EL (cell line): ENCODE results near the gene LRMDA.
A peak's percentile ranks its signal among the peaks of the same experiment; 100 is the strongest.

Source experiments
- DNase-seq: peaks from one replicate; pipeline ENCODE4 v3.0.0-alpha.2; 2016

Gene LRMDA

DNA sequence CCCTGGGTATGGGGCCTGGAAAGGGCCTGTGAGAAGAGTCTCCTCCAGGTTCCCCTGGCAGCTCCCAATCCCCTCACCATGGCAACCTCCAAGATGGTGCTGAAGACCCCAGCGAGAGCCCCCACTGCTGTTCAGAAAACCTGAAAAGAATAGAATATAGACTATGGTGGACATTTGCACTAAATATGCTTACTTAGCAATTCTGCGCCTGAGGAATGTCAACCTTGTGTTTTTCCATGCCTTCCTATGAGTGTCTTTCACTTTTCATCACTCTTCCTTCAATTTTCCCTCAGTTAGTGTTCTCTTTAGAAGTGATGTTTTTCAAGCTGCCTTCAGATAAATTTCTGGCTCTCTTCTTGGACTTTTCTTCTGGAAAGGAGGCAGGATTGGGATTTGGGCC, 589.2 kb downstream of the LRMDA start:
- no peak for DNase-seq

DNA sequence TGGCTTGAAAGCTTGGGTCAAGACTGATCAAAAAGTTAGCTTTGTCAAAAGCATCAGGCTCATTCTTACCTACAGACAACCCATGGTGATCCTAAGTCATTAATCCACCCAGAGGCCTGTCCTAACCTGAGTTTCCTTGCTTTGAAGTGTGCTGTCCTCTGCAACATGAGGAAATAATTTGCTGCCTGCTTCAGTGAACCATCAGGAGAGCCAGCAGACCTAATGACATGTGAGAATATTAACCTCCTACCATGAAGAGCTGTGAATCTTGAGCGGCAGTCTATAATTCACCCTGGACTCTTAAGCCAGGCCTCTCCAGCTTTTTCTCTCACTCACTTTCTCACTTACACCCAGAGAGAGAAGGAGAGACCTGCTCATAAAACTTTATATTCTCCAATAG, 590.0 kb downstream of the LRMDA start:
- DNase-seq = no peak

DNA sequence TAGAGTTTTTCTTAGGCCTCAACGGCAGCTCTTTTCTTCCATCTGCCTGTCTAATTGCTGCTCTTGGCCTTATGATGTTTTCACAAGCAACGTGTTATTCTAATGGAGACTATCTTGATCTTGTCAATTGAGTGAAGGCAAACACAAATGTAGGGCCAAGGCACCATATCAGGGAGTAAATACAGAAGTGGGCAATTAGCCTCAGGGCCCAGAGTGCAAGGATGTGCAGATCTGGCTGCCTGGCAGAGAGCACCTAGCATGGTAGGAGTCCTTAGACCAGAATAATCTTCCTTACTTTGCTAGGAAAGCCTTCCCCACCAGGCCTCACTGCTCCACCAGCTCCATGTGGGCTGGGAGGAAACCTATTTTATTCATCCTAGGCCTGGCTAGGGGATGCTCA, 590.9 kb downstream of the LRMDA start:
- DNase-seq = no peak

DNA sequence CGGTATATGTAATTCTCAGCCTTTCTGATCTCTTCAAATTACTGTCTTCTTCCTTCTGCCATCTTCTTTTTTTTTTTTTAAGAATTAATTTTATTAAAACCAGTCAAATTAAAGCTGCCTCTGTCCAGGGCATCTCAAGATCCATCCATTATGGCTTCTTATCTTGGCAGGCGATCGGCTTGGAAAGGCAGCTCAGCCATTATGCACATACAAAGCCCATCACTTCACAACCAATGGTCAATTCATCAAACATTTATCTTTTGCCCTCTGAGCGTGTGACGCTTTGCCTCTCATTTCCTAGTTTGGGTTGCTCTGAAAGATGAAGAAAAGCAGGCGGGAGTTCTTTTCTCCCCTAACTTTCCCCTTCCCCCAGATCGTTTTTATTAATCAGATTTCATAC, 591.6 kb downstream of the LRMDA start:
- no peak for DNase-seq

DNA sequence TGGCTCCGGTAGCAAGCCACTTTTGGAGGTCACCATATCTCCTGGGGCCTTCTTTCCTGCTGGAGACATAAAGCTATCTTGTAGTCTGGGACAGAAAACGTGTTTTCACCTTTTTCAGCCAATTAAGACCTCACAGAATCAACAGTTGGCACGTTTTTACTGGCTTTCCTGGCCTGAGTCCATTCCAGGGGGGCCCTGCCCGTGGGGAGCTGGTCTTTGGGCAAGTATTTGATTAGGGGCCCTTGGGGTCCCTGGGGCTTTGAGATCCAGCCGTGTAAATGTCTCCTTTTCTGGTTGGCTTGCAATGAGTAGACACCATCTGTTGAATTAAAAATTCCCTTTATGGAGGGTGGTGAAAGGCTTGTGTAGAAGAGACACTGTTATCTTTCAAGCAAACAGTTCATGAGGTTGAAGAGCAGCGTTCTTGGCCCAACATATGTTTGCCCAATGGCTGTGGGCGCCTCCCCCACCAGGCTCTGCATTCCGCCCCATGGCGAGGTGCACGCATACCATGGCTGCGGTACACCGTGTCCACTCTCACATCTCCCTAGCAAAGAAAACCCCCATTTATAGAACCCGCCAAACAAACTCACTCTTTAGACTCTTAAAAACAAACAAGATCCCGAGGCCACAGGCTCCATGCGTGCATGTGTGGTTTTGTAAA, 593.2 kb downstream of the LRMDA start:
- DNase-seq = no peak

DNA sequence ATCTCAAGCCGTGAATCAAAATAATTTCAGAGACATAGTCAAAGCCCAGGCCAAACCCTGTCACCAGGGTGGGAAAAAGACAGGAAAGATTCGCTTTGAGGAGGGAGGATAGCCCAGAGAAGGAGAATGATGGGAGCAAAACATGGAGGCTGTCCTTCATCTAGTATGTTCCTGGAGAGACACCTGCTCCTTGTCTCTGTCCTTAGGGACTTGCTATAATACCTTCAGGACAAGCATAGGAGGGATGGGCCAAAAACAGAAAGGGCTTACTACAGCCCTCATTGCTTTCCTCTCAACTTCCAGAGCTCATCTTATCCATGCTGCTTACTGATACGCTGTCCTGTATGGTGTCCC, 593.7 kb downstream of the LRMDA start:
- no peak for DNase-seq

DNA sequence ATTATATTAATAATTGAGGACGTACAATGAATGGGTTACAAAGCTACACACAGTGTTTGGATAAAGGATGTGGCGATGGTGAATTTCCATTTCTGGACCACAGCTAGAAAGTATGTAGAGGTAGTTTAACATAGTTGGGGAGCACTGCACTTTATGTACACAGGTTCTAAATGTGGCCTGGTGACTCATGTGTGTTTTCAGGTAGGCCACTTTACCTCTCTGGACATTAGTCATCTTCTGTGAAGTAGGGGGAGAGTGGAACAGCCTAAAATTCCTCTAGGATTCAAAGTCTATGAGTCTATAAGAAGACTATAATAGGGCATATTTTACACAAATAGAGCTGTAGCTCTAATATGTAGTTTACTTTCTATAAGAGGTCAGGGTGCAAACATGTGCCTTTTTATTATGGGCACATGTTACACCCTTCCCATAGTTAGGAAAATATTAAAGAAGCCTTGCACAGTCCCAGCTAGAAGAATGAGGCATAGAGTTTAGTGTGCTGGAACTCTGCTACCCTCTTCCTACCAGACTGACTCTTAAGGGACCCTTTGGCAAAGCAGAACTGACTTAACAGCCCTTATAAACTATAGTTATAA, 594.9 kb downstream of the LRMDA start:
- no peak for DNase-seq

DNA sequence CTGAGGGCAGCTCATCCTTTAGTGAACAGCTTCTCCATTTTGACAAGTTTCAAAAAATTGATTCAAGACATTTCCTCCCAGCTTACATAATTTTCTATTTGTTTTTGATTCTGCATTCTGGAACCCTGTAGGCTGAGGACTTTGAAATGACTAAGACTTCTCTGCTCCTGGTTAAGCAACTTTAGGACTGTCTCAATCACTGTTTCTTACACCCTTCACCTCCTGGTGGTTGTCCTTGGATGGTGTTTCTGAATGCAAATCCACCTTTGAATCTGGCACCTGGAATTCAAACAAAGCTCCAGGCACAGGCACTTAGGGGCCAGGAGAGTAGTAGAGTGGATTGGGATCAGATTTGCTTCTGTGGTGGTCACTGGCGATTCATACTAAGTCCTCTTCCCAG, 595.5 kb downstream of the LRMDA start:
- no peak for DNase-seq

DNA sequence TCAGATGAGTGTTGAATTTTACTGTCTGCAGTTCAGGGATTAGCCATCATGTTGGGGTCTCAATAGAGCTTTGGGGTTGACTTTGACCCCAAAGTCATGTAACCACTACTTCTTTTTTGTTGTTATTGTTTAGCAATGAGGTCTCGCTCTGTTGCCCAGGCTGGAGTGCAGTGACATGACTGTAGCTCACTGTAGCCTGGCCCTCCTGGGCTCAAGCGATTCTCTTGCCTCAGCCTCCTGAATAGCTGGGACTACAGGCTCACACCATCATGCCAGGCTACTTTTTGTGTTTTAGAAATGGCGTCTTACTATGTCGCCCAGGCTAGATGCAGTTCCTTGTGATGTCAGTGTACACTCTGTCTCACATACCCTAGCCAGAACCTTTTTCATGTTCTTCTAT, 598.4 kb downstream of the LRMDA start:
- DNase-seq = no peak

DNA sequence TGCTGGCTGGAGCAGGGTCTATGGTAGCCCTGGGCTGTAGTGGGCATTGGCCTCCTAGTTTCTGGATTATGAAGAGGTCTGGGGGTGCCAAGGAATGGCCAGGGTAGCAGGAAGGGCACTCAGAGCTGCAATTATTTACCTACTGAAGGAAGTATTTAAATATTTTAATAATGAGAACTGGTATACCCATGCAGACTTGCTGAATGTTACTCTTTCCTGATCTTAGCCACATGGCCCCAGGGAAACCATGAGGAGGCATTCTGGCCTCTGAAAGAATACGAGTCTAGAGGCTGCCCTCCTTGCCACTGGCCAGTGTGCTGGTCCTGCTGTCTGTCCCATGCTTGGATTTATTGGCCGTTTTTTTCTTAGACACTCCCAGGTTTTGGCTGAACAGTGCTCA, 599.7 kb downstream of the LRMDA start:
- no peak for DNase-seq

DNA sequence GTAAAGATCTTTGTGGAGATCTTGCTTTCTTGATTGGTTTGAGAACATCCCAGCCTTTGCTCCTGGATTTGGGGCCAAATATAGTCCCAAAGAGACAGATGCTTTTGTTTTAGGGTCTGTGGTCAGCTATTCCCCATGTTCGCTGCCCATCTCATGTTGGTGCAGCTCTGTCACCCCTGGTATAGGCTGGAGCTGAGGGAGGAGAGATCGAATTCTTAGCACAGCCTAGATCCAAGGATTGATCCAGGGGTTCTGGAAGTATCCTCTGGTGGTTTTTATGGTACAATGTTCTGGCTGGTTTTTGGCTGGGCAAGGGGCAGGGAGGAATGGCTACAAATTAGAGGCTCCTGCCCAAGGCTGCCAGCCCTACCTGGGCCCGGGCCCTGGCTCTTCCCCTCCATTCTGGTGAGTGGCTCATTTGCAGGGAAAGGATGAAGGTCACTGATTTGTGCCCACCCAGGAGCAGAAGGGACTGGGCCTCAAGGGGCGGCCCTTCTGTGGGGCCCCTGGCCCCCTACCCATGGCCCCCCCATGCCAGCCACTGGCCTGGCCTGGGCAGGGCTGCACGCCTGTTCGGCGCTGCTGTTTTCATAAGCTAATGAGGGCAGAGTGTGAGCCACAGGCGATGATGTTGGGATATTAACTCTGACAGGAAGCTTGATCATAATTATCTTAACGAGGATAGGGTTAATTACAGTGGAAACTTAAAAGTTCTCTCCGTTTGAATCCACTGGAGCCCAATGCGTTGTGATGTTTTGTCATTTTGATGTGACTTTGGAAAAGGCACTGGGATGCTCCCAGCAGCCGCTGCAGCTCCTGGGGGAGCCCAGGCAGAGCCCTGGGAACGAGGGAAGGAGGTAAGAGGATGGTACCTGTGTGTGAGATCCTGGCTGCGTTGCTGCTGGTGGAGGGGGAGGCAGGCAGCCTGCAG, 600.6 kb downstream of the LRMDA start:
- DNase-seq = no peak

DNA sequence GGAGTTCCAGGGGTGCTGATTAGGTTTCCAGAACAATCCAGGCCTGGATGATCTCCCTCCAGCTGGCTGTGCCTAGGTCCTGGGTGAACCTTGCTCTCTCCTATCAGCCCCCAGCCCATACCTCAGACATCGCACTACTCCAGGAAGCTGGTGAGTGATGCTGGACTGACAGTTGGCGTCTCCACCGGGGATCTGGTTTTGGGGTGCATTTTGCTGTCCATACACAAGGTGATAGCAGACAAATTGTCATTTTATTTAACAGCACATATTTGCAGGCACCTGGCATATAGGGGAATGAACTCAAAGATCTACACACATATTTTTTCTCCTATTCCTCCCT, 601.2 kb downstream of the LRMDA start:
- no peak for DNase-seq

DNA sequence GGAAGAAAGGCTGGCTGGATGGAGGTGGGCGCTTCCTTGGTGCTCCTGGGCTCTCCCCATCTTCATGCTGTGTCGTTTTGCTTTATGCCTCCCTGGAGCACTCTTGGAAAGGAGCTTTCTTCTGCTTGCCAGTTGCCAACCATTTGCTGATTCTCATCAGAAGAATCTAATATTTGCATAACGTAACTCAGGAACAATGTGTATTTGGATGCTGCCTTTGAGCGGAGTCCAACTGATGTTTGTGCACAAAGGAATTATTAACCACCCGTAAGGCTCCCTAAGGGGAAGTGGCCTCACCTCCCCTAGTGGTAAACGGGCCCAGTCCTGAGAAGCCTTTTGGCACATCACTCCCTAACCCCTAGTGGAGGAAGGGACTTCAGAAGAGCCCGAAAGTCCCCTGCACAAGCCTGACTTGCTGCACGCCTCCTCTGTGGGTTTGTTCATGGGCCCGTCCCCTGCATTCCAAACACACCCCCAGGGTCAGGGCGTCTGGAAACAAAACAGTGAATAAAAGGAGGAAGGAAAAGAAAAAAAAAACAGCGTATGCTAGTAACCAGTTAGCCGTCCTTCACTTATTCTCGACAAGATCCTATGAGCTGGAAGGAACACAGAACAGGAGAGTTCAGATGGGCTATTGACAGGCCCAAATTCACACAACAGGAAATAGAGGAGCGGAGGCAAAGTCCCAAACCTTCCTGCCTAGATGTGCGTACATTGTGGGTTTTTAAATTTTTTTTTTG, 602.2 kb downstream of the LRMDA start:
- peak; percentile 38 for DNase-seq

DNA sequence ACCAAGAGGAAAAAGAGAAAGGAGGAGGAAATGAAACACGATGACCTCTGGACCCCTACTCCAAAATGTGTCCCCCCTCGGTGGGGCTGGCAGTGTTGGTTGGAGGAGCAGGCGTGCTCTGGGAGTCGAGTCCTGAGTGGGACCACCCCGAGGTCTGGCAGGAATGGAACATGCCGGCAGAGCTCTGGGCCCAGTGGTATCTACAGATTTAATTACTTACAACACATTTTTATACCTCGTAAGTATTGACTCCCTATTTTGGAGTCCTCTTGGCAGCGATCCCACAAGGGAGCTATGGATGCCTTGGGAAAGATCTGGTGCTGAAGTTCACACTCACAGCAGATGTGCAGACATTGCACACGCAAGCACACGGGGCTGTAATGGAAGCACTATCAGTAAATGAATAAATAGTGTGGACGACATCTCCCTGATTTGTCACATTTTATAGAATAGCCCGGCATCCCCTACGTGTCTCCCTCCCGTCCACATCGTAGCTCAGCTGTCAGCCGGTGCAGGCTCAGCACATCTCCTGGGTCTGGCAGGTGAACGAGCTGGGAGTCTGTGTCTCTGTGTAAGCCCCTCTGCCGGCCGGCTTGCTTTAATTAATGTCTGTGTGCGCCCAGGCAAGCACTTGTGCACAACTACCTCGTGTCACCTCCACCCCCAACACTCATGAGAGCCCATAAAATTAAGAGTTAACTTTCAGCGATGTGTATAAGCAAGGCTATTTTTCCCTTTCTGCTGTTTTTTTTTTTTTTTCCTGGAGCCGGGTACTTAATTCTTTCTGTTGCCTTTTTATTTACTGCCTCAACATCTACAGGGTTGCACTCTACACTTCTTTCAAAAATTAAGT, 603.2 kb downstream of the LRMDA start:
- DNase-seq = no peak

DNA sequence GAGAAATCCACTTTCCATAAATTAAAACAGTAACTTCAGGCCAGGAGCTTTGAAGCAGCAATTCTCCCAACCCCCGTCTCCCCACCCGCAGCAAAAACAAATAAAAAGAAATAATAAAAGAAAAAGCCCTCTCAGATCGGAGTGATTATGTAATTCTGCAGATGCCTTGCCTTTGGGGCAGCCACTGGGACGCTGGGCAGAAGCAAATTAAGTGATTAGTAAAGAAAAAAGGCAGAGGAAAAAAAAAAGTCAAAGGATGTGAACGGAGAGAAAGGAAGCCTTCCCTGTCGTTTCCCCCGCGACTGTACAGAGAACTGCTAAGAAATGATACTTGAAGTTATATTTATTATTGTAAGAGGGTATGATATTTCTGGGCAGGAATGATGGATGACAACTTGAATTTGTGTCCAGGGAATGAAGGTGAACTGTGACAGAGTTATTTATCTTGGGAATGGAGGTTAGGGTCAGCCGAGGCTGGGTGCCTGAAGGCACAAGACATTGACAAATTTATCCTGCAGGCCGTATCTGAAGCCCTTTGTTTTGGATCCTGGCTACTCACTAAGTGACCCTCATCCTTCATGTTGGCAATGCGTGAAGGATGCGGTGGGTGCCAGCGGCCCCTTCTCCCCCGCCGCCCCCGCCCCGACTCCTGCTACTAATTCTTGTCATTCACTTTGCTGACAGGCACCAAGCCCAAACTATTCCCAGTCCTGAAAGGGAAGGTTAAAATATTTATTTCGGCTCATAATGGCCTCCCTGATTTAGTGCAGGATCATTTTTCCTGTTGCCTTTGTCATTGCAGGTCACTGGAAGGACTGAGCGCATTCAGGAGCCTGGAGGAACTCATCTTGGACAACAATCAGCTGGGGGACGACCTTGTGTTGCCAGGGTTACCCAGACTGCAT, 604.0 kb downstream of the LRMDA start:
- no peak for DNase-seq

DNA sequence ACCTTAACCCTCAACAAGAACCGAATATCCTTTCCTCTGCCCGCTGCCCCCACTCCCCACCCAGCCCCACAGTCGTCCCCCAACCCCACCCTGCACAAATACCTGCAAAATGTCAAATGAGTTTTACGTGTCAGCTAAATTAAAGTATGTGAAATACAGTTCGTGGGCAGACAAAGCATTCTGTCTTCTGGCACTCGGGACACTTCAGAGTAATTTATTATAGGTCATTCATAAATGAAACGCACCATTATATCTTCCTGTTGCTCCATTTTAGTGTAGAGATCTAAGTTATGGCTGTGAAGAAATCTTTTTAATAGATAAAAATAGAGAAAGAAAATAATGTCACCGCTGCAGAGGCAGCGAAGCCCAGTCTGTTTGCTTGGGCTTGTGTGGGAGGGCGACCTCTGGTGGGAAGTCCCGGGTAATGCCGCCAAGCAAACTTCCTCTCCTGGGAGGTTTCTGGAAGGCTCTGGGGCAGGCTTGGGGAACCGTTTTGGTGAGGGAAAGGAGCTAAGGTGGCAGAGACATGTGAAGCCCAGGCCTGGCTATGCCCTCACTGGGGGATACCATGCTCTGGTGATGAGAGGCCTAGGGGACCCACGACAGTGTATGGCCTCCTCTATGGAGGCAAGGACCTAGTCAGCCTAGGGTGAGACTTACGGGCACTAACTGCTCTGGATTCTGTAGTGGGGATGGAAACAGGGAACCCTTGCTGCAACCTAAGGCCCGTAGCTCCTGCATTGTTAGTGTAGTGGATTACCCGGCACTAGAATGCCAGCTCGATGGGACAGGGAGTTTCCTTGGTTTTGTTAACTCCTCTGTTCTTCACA, 604.9 kb downstream of the LRMDA start:
- DNase-seq = peak; percentile 52

DNA sequence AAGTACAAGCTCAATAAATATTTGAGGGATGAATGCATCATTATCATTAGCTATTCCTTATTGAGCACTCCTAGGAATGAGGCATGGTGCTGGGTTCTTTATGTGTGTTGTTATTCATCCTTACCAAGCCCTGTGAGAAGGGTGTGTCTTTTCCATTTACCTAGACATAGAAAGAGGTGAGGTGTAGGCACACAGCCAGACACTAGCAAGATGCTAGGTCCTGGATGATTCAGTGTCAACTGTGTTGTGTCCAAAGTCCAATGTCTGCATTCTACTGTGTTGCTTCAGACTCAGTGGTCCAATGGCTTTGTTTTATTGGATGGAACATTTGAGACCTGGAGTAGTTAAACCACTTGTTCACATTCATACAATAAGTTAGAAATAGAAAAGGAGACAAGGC, 605.5 kb downstream of the LRMDA start:
- DNase-seq = no peak

DNA sequence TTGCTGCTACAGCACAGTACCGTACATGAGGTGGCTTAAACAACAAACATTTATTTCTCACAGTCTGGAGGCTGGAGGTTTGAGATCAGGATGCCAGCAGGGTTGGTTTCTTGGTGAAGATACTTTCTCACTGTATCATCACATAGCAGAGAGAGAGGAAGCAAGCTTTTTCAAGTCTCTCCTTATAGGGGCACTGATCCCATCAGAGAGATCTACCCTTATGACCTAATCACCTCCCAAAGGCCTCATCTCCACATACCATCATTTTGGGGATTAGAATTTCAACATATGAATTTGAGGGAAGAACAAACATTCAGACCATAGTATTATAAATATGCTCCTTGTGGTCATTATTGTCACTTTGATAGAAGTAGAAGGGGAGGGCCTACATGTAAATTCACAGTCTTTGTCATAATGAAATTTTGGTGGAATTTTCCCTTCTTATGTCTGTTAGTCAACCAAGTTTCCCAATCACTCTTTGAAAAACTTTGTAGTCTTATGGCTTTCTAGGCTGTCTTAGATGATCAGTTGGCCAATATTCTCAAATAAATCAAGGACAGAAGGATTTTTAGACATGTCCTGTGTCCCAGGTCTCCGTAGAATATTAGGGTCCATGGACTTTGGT, 606.2 kb downstream of the LRMDA start:
- DNase-seq = peak; percentile 3

DNA sequence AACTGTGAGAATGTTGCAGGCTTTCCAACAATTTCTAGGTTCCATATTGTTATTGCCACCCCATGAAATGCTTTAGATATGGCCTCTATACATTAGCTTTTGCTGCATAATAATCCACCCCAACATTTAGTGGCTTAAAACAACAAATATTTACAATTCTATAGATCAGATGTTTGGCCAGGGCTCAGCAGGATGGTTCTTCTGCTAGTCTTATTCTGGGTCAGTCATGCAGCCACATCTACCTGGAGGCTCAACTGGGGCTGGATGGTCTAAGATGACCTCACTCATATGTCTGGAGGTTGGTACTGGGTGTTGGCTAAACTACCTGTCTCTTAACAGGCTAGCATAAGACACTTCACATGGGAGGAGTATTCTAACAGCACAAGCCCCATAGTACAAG, 607.3 kb downstream of the LRMDA start:
- no peak for DNase-seq
